HEK293T (cell line): ENCODE data around the gene SHISA6.

Experiments
- BHLHE40 ChIP-seq: fragments of 450-650 bp; IDR thresholded peaks from 2 replicates; pipeline ENCODE4 v1.6.1; 2016; ENCODE audit warnings: mild to moderate bottlenecking, moderate library complexity, borderline replicate concordance
- FOXK2 ChIP-seq: fragments of 450-650 bp; IDR thresholded peaks from 2 replicates; pipeline ENCODE4 v1.6.1; 2016; ENCODE audit warnings: mild to moderate bottlenecking
- FOXM1 ChIP-seq: fragments of 450-650 bp; IDR thresholded peaks from 2 replicates; pipeline ENCODE4 v1.6.1; 2017; ENCODE audit warnings: mild to moderate bottlenecking, borderline replicate concordance
- LEF1 ChIP-seq: fragments of 450-650 bp; IDR thresholded peaks from 2 replicates; pipeline ENCODE4 v1.6.1; 2017; ENCODE audit warnings: mild to moderate bottlenecking, borderline replicate concordance
- NFRKB ChIP-seq: fragments of 450-650 bp; IDR thresholded peaks from 2 replicates; pipeline ENCODE4 v1.6.1; 2016; ENCODE audit warnings: mild to moderate bottlenecking, moderate library complexity
- SP1 ChIP-seq: fragments of 450-650 bp; IDR thresholded peaks from 2 replicates; pipeline ENCODE4 v1.6.1; 2017
- SUZ12 ChIP-seq: fragments of 450-650 bp; IDR thresholded peaks from 2 replicates; pipeline ENCODE4 v1.6.1; 2016; ENCODE audit warnings: mild to moderate bottlenecking

DNA sequence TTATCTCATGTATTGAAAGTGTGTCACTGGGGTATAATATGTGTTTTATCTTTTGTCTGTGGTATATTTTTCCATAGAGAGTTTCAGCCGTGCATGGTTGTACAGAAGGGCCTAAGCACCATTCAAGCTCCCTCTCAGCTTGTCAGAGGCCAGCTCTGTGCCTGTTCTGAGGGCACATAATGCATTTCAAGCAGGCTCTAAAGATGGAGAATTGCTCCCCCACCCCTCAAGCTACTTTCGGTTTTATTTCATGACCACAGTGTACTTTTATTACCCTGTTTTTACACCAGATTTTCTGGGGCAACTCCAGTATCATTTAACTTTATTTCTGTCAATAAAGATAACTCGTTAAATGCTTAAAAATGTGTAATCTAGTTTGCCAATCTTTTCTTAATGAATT lies 131.7 kb downstream of the SHISA6 start:
- TF ChIP-seq SUZ12, result no peak
- TF ChIP-seq FOXK2, result no peak
- no peak for TF ChIP-seq BHLHE40
- TF ChIP-seq FOXM1, result no peak
- TF ChIP-seq SP1, result no peak
- TF ChIP-seq NFRKB, result no peak
- no peak for TF ChIP-seq LEF1
